ENCODE results near the gene KCND2. TPM values are rescaled to one million over a fixed set of nuclear protein-coding genes. Genes with fewer than 3 reads are reported as not detected.

KCND2 gene
- total RNA-seq, 4 donors from 2014 or later: 0.96 to 3.8 (median 1.7) TPM

DNA sequence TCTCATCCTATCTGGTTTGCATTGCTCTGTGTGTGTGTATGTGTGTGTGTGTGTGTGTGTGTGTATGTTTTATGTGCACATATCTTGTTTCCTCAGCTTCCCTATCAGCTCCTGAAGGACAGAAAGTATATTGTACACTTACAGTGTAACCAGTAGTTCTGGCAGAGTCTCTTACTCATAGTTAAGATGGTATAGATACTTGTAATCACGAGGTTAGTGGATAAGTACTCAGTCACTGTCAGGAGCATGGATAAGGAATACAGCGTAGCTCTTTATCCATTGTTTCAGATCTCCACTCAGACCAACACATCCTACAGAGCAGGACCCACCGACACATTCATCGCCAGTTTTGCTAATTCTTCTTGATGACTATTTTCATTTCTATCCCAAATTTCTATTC, 309.9 kb downstream of the KCND2 start:
- no peak for DNase-seq (ENCODE audit: low spot score)
- TF ChIP-seq, protein P1, sequence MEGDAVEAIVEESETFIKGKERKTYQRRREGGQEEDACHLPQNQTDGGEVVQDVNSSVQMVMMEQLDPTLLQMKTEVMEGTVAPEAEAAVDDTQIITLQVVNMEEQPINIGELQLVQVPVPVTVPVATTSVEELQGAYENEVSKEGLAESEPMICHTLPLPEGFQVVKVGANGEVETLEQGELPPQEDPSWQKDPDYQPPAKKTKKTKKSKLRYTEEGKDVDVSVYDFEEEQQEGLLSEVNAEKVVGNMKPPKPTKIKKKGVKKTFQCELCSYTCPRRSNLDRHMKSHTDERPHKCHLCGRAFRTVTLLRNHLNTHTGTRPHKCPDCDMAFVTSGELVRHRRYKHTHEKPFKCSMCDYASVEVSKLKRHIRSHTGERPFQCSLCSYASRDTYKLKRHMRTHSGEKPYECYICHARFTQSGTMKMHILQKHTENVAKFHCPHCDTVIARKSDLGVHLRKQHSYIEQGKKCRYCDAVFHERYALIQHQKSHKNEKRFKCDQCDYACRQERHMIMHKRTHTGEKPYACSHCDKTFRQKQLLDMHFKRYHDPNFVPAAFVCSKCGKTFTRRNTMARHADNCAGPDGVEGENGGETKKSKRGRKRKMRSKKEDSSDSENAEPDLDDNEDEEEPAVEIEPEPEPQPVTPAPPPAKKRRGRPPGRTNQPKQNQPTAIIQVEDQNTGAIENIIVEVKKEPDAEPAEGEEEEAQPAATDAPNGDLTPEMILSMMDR (IDR thresholded peaks at IDR 0.05): no peak
- ATAC-seq (ENCODE audit: low FRiP score): no peak

GRCh38 chr7:120583899-120584586, 311.1 kb downstream of the KCND2 start:
- no peak for DNase-seq (ENCODE audit: low spot score)
- no peak for ATAC-seq (ENCODE audit: low FRiP score)
- TF ChIP-seq, protein P1 (IDR thresholded peaks at IDR 0.05): no peak

DNA sequence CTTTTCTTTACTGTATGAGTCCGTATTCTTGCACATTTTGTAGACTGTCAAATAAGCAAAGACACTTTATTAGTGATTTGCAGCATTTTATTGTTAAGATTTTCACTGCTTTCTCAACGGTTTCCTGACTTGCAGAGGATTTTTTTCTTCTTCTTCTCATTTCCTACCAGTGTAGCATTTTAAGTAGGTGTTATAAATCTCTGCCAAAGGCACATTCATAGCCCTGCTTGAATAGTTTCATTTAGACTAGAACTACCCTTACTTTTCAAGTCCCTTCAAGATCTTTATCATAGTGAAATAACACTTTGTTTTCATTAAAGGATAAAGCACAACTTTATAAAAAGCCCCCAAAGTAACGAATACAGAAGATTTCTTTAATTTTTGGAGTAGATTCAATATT, 313.6 kb downstream of the KCND2 start:
- DNase-seq (ENCODE audit: low spot score) (no peak), ATAC-seq (ENCODE audit: low FRiP score) (no peak)
- TF ChIP-seq, protein P1 (IDR thresholded peaks at IDR 0.05): no peak

DNA sequence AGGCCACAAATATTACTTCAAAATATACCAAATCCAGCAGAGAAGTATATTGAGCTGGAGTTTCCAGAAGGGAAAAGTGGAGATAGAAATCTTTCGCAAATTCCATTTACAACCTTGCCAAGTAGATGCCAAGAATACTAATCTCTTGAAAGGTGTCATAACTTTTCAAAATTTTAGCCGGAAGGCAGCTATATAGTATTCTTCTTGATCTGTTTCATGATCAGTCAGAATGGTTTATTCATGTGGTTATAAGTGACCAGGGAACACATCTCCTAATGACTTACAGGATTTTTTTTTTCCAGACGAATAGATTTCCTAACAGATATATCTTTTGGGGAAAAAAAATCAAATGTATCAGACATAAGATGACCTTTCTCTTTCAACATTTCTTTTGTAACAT, 314.3 kb downstream of the KCND2 start:
- no peak for ATAC-seq (ENCODE audit: low FRiP score)

GRCh38 chr7:120588416-120588815, 315.4 kb downstream of the KCND2 start:
- DNase-seq (ENCODE audit: low spot score): no peak
- TF ChIP-seq, protein P1 (IDR thresholded peaks at IDR 0.05): no peak
- no peak for ATAC-seq (ENCODE audit: low FRiP score)

More for the DNA sequence above, 314.3 kb downstream of the KCND2 start:
- TF ChIP-seq, protein P1 (IDR thresholded peaks at IDR 0.05): no peak
- DNase-seq (ENCODE audit: low spot score): no peak

- ATAC-seq (ENCODE audit: low FRiP score) (no peak), DNase-seq (ENCODE audit: low spot score) (no peak)
- TF ChIP-seq, protein P1 (IDR thresholded peaks at IDR 0.05): no peak
Observed at GRCh38 chr7:120588862-120589261, 315.9 kb downstream of the KCND2 start.

- TF ChIP-seq, protein P1 (IDR thresholded peaks at IDR 0.05): no peak
- DNase-seq (ENCODE audit: low spot score) (no peak), ATAC-seq (ENCODE audit: low FRiP score) (no peak)
Observed at GRCh38 chr7:120600607-120601006, 327.6 kb downstream of the KCND2 start.
